Memory B cell (primary cell): ENCODE measurements around the gene AFAP1.

Source experiments
- ATAC-seq: fragments of 150-1000 bp; cut with Tn5 transposase; 2 replicates; pipeline ENCODE4 v1.10.0; 2021; ENCODE audit warnings: low read depth, mild to moderate bottlenecking, moderate library complexity
- DNase-seq, 2 donors: peaks; one replicate each; pipeline ENCODE4 v3.0.0; 2022; ENCODE audit warnings: low spot score in 2 of 2
- H3K27ac Mint-ChIP-seq: one replicate; pipeline ENCODE4 v1.8.0; 2022; ENCODE audit warnings: mild to moderate bottlenecking, moderate library complexity, mixed read lengths
- H3K27me3 Mint-ChIP-seq: one replicate; pipeline ENCODE4 v1.8.0; 2022; ENCODE audit warnings: mixed read lengths
- H3K36me3 Mint-ChIP-seq: one replicate; pipeline ENCODE4 v1.8.0; 2022; ENCODE audit warnings: mild to moderate bottlenecking, mixed read lengths
- H3K4me1 Mint-ChIP-seq: one replicate; pipeline ENCODE4 v1.8.0; 2022; ENCODE audit warnings: mixed read lengths
- H3K4me3 Mint-ChIP-seq: one replicate; pipeline ENCODE4 v1.8.0; 2022; ENCODE audit warnings: mild to moderate bottlenecking, moderate library complexity, mixed read lengths
- H3K9me3 Mint-ChIP-seq: one replicate; pipeline ENCODE4 v1.8.0; 2022; ENCODE audit warnings: mixed read lengths

The AFAP1 gene

DNA sequence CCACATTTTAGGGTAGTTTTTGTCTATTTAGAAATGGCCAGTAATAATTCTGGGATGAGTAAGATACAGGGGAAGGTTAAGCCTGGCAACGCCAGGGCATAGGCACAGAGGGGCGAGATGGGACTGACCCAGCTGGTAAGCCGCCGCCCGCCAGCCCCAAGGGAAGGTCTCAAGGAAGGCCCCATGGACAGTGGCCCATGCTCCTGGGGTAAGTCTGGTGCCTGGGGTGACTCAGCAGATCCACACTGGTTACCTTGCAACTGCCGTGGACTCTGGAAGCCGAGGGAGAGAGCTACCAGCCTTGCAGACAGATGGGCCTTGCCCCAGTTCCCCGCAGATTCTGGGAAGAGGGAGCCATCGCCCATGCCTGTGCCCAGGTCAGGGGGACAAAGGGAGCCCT lies 179.4 kb downstream of the AFAP1 start:
- H3K9me3 Mint-ChIP-seq, result no peaks in the 10 kb centered on the region
- no peak overlapping the region for H3K27ac Mint-ChIP-seq
- no peak overlapping the region for H3K4me3 Mint-ChIP-seq
- ATAC-seq (no peak), DNase-seq (no peak)
- no peaks in the 10 kb centered on the region for H3K36me3 Mint-ChIP-seq
- H3K4me1 Mint-ChIP-seq, result peaks cover 9% of the 10 kb centered on the region
- peaks cover 4% of the 10 kb centered on the region for H3K27me3 Mint-ChIP-seq

DNA sequence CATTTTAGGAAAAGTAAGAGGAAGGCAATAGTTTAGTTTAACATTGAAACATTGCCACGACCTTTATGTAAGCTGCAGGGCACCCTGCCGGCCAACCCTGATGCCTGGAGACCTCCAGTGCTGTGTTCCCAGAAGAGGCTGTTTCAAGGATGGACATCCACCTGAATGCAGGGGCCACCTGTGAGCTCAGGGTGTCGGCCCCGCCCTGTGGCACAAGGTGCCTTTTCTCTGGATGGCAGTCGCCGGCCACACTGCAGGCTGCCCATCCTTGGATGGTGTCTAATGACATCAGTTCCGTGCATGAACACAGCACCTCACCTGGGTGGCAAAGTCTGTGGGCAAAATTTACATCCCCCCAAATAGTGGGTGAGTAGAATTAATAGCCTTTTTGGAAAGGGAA lies 180.0 kb downstream of the AFAP1 start:
- ATAC-seq, result no peak
- H3K27me3 Mint-ChIP-seq, result peaks cover 4% of the 10 kb centered on the region
- H3K4me1 Mint-ChIP-seq, result peaks cover 9% of the 10 kb centered on the region
- DNase-seq, result no peak
- H3K4me3 Mint-ChIP-seq, result peak overlapping the region; percentile 65
- no peaks in the 10 kb centered on the region for H3K9me3 Mint-ChIP-seq
- no peak overlapping the region for H3K27ac Mint-ChIP-seq
- H3K36me3 Mint-ChIP-seq, result no peaks in the 10 kb centered on the region

DNA sequence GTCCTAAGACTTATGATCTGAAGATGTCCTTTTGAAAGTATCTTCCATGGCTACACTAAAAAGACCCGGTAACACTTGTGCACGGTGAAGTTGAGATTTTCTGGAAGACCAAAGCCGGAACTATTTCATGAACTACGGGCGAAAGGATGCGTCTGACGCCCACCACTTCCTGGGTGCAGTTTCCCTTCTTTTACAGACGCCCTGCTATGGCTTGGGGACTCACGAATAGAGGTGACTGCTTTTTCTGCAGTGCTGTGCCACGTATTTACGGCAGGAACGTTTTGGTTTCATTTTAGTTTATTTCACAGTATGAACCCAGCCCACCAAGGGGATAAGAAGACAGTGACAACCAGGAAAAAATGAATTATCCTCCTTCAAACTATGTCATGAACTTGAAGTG lies 180.4 kb downstream of the AFAP1 start:
- no peak overlapping the region for H3K27ac Mint-ChIP-seq
- H3K36me3 Mint-ChIP-seq, result no peaks in the 10 kb centered on the region
- H3K4me1 Mint-ChIP-seq, result peaks cover 9% of the 10 kb centered on the region
- H3K27me3 Mint-ChIP-seq, result peaks cover 5% of the 10 kb centered on the region
- peak overlapping the region; percentile 65 for H3K4me3 Mint-ChIP-seq
- no peaks in the 10 kb centered on the region for H3K9me3 Mint-ChIP-seq
- no peak for DNase-seq
- peak; percentile 22 for ATAC-seq

DNA sequence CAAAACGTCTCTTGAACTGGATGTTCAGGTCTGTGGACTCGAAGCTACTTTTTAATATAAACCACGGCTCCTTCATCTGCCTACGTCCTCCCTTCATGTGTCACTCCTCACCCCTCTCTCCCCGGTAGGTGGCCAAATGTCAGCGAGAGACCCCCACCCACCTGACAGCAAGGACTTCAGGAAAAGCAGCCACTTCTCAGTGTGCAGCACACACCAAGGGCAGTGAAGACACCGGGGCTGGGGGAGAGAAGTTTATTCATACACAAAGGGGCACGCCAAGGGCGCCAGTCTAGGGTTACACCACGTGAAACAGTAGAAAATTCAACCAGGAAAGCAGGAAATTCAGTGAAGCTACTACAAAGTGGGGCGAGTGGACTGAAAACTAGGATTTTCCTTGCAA lies 181.2 kb downstream of the AFAP1 start:
- no peak overlapping the region for H3K4me3 Mint-ChIP-seq
- H3K27me3 Mint-ChIP-seq, result peaks cover 5% of the 10 kb centered on the region
- no peaks in the 10 kb centered on the region for H3K36me3 Mint-ChIP-seq
- H3K27ac Mint-ChIP-seq, result no peak overlapping the region
- peaks cover 9% of the 10 kb centered on the region for H3K4me1 Mint-ChIP-seq
- H3K9me3 Mint-ChIP-seq, result no peaks in the 10 kb centered on the region
- DNase-seq (no peak), ATAC-seq (no peak)

DNA sequence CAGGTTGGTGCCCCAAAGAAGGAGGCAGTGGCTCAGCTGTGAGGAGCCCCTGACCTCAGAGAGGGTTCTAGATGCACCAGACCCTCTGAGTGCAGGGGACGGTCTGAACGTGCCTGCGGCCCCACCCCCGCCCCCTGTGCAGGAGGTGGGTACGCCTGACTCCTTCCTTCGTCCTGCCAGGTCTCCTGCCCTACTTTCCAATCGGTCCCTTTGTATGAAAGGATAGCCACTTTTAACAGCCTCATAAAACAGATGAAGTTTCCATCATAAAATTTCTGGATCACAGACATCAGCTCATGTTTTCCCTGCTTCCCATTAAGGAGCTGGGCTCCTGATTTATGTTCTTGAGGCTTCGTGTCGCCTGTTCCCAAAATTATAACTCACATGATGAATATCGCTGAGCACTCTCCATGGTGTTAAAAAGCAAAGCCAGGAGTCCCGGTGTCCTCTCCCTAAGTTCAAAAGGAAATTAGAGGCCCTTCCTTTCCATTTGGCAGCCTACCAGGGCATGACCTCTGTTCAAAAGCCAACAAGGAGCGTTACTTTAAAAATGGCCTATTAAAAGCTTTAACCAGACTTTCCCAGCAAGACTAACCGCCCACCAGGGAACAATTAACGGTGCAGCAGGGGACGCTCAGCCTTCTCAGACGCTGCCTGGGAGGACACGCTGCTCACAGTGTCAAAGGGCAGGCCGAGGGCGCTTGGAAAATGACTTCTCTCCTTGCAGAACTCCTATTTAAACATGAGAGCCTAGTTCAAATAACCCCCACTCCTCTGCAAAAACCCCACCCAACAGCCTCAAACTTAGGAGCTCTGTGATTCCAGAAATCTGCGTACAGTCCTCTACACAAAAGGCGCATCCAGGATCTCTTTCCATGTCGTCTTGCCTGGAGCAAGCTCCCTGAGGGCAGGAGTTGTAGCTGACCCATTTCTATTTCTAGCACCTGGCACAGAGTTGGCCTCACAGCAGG lies 181.9 kb downstream of the AFAP1 start:
- Mint-ChIP-seq H3K36me3 (no peaks in the 10 kb centered on the region), H3K4me1 (peaks cover 9% of the 10 kb centered on the region), H3K9me3 (no peaks in the 10 kb centered on the region), H3K4me3 (no peak overlapping the region), H3K27ac (no peak overlapping the region), H3K27me3 (peaks cover 5% of the 10 kb centered on the region)
- ATAC-seq (no peak), DNase-seq (no peak)

DNA sequence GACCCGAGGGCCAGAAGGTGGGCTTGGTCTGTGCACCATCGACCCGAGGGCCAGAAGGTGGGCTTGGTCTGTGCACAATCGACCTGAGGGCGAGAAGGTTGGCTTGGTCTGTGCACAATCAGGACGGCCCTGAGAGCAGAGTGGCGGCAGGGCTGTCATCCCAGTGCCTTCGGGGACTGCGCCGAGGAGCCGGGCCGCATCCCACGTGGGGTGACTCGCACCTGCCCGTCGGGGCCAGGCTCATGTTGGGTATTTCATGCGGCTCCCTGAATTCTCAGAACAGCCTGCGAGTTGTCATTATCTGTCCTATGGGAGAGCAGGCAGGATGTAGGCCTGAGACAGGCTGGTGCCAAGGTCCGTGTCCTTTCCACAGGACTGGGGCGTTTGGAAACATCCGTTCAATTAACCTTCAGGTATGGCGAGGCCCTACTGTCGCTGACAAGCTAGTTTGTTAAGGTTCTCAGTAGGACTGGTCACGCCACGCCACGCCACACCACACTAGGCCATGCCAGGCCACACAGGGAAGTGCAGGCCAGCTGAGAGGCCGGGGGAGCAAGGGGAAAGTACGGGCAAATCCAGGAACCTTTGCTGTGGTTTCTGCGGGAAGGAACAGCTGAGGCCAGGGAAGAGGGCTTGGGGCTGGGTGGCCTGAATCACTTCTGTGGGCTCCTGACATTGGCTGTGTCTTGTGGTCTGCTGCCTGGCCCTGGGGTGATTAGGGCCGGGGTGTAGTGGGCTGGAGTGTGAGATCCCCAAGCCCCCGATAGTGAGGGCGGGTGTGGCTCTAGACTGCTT lies 182.9 kb downstream of the AFAP1 start:
- ATAC-seq, result no peak
- no peaks in the 10 kb centered on the region for H3K36me3 Mint-ChIP-seq
- no peak for DNase-seq
- peaks cover 5% of the 10 kb centered on the region for H3K27me3 Mint-ChIP-seq
- no peaks in the 10 kb centered on the region for H3K9me3 Mint-ChIP-seq
- H3K4me3 Mint-ChIP-seq, result no peak overlapping the region
- no peak overlapping the region for H3K27ac Mint-ChIP-seq
- H3K4me1 Mint-ChIP-seq, result peaks cover 9% of the 10 kb centered on the region

DNA sequence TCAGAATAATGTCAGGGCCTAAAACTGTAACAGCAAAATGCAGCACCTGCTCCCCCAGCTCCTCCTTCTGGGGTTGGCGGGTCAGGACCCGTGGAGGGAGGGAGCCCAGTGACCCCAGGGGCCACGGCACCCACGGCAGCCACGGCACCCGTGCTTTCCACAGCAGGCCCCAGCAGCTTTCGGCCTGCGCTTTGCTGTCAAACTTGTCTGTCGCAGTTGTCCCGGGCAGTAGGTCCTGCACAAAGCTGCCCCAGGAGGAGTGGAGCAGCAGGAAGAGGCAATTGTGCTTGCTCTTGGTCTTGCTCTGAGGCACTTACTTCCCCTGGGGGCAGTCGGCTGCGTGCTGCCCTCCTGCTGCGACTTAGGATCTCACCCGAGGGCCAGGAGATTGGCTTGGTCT lies 183.6 kb downstream of the AFAP1 start:
- Mint-ChIP-seq H3K36me3 (no peaks in the 10 kb centered on the region), H3K4me1 (peaks cover 7% of the 10 kb centered on the region), H3K27me3 (peaks cover 4% of the 10 kb centered on the region), H3K27ac (no peak overlapping the region), H3K9me3 (no peaks in the 10 kb centered on the region), H3K4me3 (no peak overlapping the region)
- ATAC-seq, result no peak
- DNase-seq, result no peak

DNA sequence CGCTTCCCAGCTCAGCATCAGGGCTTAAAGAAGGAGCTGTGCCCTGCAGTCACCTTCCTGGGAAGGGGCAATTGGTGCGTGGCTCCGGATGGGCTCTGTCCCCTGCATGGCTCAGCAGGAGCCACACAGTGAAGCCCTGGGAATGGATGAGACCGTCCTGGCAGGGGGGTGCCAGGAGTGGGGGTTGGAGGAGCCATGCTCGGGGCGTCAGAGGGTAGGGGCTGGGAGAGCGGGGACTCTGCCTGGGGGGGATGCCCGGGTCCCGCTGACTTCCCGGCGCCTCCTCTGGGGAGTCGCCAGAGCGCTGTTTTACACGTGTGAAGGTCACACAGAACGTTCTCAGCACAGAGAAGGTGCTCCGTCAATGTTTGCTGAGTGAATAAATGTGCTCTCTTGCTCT lies 184.1 kb downstream of the AFAP1 start:
- Mint-ChIP-seq H3K27ac (no peak overlapping the region), H3K27me3 (peaks cover 4% of the 10 kb centered on the region), H3K36me3 (no peaks in the 10 kb centered on the region), H3K4me1 (peaks cover 7% of the 10 kb centered on the region), H3K9me3 (no peaks in the 10 kb centered on the region), H3K4me3 (no peak overlapping the region)
- DNase-seq, result no peak
- no peak for ATAC-seq

DNA sequence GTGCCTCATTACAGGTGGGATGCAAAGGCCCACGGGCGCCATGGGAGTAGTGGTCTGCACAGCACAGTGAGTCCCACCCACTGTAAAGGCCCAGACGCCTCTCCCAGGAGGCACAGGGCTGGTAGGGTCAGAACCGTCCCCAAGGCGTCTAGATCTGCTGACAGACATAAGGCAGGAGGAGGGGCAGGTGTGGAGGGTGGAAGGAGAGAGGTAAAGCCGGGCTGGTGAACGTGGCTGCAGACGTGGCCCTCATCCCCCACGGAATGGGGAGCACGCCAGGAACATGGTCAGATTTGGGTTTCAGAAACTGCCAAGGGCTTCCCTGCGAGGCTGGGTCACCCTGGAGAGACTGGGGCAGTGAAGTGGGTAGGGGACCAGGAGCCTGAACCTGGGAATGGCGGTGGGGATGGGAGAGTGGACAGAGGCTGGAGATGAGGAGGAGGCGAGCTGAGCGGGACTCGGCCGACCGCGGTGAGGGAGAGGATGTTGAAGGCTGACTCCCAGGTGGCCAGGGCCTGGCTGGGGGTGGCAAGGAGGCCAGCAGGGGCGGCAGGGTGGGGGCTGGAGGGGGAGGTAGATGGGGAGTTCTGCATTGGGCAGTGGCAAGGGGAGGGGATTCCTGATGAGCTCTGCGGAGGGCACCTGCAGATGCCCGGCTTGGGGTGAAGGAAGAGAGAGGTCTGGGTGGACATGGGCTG lies 184.9 kb downstream of the AFAP1 start:
- ATAC-seq, result no peak
- Mint-ChIP-seq H3K36me3 (no peaks in the 10 kb centered on the region), H3K4me3 (no peak overlapping the region), H3K27ac (no peak overlapping the region), H3K4me1 (peaks cover 7% of the 10 kb centered on the region), H3K27me3 (peaks cover 4% of the 10 kb centered on the region), H3K9me3 (no peaks in the 10 kb centered on the region)
- no peak for DNase-seq

DNA sequence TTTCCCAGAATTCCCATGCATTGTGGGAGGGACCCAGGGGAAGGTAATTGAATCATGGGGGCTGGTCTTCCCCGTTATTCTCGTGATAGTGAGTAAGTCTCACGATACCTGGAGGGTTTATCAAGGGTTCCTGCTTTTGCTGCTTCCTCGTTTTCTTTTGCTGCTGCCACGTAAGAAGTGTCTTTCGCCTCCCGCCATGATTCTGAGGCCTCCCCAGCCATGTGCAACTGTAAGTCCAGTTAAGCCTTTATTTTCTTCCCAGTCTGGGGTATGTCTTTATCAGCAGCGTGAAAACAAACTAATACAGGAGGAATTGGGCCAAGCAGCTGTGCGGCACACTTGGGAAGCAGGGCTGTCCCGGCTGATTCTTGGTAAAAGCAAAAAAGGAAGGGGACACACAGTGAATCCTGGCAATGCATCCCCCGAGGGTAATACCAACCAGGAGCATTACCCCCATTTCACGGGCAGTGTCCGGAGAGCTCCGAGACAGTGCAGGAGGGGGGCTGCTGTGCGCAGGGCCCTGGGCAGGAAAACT lies 185.7 kb downstream of the AFAP1 start:
- Mint-ChIP-seq H3K27ac (no peak overlapping the region), H3K9me3 (no peaks in the 10 kb centered on the region), H3K27me3 (peaks cover 4% of the 10 kb centered on the region), H3K4me1 (peaks cover 3% of the 10 kb centered on the region), H3K4me3 (no peak overlapping the region), H3K36me3 (no peaks in the 10 kb centered on the region)
- ATAC-seq, result no peak
- DNase-seq, result no peak

DNA sequence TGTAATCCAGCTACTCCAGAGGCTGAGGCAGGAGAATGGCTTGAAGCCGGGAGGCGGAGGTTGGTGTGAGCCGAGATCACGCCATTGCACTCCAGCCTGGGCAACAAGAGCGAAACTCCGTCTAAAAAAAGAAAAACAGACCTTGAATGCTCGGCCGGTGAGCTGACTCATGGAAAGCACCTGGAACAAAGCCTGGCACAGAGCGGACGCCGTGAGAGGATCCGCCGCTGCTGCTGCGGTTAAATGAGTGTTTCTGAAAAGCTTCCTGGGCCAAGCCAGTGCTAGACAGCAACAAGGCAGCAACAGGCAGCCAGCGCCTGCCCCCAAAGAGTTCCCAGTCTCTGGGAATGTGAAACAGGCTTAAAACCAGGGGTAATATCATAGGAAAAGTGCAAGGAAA lies 186.4 kb downstream of the AFAP1 start:
- peaks cover 4% of the 10 kb centered on the region for H3K27me3 Mint-ChIP-seq
- H3K4me3 Mint-ChIP-seq, result no peak overlapping the region
- no peaks in the 10 kb centered on the region for H3K36me3 Mint-ChIP-seq
- H3K27ac Mint-ChIP-seq, result no peak overlapping the region
- no peaks in the 10 kb centered on the region for H3K4me1 Mint-ChIP-seq
- no peaks in the 10 kb centered on the region for H3K9me3 Mint-ChIP-seq
- no peak for ATAC-seq
- DNase-seq, result no peak

DNA sequence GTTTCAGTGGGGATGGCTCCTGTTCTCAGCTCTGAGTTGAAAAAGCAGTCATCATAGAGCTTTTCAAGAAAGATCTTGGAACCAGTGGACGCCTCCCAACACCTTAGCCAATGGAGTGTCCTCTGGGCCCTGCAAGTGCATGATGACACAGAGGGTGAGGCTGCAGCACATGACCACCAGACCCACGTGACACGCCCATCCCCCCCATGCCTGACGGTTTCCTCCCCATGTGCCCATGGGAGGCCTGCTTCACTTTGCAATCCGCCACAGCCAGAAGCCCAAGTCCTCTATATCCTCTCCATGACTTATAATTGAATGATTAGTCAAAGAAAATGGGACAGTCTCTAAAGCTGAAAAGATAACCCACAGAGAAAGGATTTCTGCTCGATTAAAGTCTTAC lies 187.0 kb downstream of the AFAP1 start:
- Mint-ChIP-seq H3K4me3 (no peak overlapping the region), H3K36me3 (no peaks in the 10 kb centered on the region), H3K9me3 (no peaks in the 10 kb centered on the region), H3K27me3 (peaks cover 4% of the 10 kb centered on the region), H3K27ac (no peak overlapping the region), H3K4me1 (no peaks in the 10 kb centered on the region)
- no peak for ATAC-seq
- no peak for DNase-seq

DNA sequence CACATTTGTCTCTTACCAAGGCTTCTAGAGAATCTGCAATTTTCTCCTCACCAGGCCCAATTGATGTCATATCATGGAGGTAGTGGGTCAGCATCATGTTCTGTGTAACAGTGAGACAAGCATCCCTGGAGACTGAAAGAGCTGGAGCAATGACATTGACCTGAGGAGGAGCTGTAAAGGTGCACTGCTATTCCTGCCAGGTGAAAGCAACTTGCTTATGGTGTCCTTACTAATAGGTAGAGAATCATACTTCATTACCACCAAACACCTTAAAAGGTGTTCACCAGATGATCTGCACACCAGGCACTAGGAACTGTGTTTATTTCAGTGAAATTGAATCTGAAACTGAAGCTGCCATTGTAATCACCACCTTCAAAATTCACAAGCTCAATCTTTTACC lies 188.7 kb downstream of the AFAP1 start:
- H3K27me3 Mint-ChIP-seq, result peaks cover 6% of the 10 kb centered on the region
- H3K27ac Mint-ChIP-seq, result no peak overlapping the region
- no peak overlapping the region for H3K4me3 Mint-ChIP-seq
- H3K4me1 Mint-ChIP-seq, result no peaks in the 10 kb centered on the region
- ATAC-seq (no peak), DNase-seq (no peak)
- H3K9me3 Mint-ChIP-seq, result no peaks in the 10 kb centered on the region
- H3K36me3 Mint-ChIP-seq, result no peaks in the 10 kb centered on the region

DNA sequence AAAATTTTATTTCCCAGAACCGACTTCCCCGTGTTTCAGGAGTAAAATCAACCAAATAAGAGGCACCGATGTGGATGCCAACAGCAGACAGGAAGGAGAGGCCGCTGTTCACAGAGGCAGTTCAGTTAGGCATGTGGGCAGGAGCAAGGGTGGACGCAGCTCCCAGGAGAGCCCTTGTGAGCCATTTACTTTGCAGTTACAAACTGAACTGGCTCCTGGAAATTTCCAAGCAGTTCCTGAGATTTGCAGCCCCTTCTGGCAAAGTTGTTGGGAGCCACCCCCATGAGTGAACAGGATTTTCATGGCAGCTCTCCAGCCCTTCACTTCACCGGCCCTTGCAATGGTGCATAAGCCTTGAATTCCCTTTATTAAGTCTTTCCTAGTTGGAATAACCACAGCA lies 189.1 kb downstream of the AFAP1 start:
- H3K36me3 Mint-ChIP-seq, result no peaks in the 10 kb centered on the region
- H3K27ac Mint-ChIP-seq, result no peak overlapping the region
- no peaks in the 10 kb centered on the region for H3K9me3 Mint-ChIP-seq
- H3K27me3 Mint-ChIP-seq, result peaks cover 6% of the 10 kb centered on the region
- no peak for ATAC-seq
- H3K4me1 Mint-ChIP-seq, result no peaks in the 10 kb centered on the region
- DNase-seq, result no peak
- no peak overlapping the region for H3K4me3 Mint-ChIP-seq
